HG02981 (cell line): Measurements from ENCODE around the gene DNM1.
"Not testable (repeated sequence)": the region's sequence is repeated elsewhere in the genome, so short reads cannot be mapped to it uniquely, and the experiment has no call there.

Source experiments
- ATAC-seq: cut with Tn5 transposase; IDR thresholded peaks from one replicate; pipeline ENCODE4 v1.9.1; 2021; ENCODE audit warnings: mild to moderate bottlenecking, moderate library complexity; ENCODE audit not compliant: unreplicated experiment

DNM1 gene

DNA sequence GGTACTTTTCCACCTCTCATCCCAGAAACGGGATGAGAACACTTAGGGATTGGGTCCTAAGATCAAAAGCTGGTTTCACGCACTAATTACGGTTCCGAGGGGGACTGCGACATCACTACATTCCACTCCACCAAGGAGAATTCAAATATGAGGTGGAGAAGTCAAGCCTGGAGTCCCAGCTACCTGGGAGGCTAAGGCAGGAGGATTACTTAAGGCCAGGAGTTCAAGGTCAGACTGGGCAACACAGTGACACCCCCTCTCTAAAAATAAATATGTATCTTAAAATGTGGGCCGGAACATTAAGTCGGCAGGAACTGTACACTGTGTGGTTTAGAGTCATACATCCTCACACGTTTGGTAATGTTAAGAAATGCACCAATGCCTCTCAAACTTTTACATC, 71.1 kb downstream of the DNM1 start:
- ATAC-seq: no peak

DNA sequence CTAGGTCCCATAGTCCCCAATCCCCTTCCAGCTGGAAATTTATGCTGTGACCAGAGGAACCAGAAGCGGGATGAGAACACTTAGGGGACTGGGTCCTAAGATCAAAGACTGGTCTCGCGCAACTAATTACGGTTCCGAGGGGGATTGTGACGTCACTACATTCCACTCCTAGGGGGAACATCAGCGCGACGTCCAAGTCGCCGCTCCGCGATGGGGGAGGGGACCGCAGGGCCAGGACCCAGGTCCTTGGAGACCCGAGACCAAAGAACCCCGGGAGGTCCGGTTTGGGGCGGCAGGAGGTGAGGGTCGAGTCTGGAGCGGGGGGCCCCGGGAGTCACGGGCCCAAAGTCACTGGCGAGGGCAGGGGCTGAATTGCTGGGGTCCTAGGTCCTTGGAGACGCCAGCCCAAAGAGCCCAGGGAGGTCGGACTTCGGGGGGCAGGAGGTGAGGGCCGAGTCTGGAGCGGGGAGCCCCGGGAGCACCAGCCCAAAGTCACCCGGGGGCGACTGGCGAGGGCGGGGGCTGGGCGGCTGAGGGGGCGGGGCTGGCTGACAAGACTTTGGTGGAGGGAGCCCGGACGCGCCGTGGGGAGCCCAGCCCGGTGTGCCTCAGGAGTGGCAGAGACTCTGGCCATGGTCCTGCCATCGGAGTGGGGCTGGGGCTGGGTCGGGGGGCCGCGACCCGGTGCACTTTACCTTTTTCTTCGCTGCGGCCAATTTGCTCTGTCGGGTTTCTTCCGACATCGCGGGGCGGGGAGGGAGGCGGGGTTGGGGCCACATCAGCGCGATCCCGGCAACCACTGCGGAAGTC, 72.2 kb downstream of the DNM1 start, which contains the start of gene GOLGA2:
GOLGA2 (minus strand) TSS at position 810 of the 810 bp plus-strand sequence; CDS start at position 779, 31 bp downstream.
- peak; percentile 44 for ATAC-seq

- ATAC-seq: peak; percentile 93
Measured at GRCh38 chr9:128276008-128276573, 72.9 kb downstream of the DNM1 start, which contains the start of gene SWI5. SWI5 (plus strand) TSS chr9:128276276.

DNA sequence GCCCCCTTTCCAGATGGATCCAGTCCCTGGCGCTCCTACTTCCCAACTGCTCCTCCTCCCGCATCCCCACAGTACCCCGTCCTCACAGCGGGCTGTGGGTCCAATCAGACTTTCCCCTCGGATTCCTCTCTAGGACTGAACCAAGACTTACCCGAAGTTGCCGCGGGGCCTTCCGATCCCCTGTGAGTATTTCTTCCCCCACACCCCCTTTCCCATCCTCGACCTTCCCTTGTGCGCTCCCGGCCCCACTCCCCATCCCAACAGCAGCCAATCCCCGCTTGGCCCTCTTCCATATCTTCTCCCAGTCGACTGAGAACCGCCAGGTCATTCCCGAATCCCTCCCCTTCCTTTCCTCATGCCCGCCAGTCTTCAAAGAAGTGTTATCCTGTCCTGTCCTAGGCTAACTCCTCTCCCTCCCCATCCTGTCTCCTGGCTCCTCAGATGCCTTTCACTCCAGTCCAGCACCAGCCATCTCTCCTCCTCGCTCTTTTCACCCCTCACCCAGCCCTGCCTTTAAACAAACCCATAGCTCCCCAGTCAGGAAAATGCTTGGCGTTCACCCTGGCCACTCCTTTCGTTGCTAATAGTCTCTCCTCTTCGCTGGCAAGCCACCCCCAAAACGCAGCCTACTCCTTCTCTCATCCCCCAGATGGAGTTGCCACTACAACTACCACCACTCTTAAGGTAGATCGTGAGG, 73.5 kb downstream of the DNM1 start:
- no peak for ATAC-seq

GRCh38 chr9:128279088-128280073, 76.2 kb downstream of the DNM1 start:
- not testable (repeated sequence) for ATAC-seq

GRCh38 chr9:128280084-128280622, 77.0 kb downstream of the DNM1 start:
- ATAC-seq: no peak

GRCh38 chr9:128282500-128282899, 79.3 kb downstream of the DNM1 start:
- no peak for ATAC-seq

- ATAC-seq: no peak
Measured at GRCh38 chr9:128285033-128285784, 82.0 kb downstream of the DNM1 start.

DNA sequence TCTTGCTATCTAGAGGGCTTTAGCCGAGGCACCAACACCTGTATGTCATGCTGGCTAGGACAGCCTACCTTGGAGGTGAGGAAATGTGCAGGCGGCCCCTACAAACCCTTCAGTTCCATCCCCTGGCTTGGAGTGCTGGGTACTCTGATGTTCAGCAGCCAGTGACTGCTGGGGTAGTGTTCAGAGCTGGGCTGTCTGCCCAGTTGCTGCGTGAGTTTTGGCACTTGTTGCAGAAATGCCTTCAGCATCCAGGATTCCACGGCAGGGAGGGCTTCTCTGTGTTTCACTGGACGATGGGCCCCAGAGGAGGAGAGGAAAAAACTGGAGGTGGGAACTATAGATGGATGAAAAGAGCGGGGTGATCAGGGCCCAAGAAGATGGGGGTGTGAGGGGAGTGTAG, 83.3 kb downstream of the DNM1 start:
- ATAC-seq: no peak

- no peak for ATAC-seq
Measured at GRCh38 chr9:128288273-128289004, 85.3 kb downstream of the DNM1 start.

DNA sequence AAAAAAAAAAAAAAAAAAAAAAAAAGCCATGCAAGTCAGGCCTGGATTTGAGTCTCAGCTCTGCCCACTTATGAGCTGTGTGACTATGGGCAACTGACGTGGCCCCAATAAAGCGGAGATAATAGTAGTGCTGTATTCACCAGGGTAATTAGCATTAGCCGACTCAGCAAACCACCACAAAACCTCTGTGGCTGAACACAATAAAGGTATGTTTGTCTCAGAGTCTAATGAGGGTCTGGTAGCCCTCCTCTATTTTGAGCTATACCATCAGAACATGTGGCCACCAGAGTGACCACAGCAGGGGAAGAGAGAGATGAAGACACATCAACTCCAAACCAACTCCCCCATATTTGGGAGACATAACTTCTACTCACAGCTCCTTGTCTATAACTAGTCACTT, 88.8 kb downstream of the DNM1 start:
- no peak for ATAC-seq

GRCh38 chr9:128293091-128293490, 89.9 kb downstream of the DNM1 start:
- no peak for ATAC-seq

DNA sequence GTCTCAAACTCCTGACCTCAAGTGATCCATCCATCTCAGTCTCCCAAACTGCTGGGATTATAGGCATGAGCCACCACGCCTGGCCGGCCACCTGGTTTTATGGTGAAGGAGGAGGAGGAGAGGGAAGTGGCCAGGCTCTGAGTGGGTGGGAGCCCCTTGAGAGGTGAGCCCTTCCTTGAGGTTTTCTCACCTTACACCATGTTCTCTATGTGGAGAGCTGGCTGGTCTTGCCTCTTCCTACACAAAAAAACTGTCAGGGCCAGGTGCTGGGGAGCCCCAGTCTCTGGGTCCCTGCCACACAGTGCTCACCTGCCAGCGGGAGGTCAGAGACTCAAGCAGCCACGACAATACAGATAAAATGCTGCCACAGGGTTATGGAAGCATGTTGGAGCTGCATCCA, 91.0 kb downstream of the DNM1 start:
- ATAC-seq: no peak

DNA sequence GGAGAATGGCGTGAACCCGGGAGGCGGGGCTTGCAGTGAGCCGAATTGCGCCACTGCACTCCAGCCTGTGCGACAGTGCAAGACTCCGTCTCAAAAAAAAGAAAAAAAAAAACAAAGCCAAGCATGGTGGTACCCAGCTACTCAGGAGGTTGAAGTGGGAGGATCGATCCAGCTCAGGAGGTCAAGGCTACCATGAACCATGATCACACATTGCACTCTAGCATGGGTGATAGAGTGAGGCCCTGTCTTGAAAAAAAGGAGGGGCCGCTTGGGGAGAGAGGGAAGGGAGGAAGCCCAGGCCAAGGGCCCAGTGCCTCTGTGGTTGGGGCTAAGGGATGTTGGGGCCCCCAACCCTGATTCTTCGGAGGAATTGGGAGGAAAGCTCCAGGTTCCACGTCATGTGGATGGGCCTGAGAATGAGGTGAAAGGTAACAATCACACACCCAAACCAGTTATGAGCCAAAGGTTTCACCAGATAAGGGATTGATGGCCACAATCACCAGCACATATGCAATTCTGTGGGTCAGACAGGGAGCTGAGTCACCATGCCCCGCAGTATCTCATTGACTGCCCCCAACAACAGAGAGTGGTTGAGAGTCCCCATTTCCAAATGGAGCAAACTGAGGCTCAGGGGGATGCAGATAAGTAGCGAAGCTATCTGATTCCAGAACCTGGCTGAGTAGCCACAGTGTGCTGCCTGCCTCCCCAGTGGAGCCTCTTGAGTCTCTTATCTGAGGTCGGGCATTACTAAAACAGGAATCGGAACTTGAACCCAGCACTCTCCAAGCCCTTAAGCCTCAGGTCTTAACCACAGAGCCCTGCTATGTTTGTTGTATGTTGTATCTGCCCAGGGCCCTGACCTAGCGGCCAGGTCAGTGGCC, 93.4 kb downstream of the DNM1 start:
- no peak for ATAC-seq

GRCh38 chr9:128297221-128297773, 94.1 kb downstream of the DNM1 start:
- ATAC-seq: no peak

DNA sequence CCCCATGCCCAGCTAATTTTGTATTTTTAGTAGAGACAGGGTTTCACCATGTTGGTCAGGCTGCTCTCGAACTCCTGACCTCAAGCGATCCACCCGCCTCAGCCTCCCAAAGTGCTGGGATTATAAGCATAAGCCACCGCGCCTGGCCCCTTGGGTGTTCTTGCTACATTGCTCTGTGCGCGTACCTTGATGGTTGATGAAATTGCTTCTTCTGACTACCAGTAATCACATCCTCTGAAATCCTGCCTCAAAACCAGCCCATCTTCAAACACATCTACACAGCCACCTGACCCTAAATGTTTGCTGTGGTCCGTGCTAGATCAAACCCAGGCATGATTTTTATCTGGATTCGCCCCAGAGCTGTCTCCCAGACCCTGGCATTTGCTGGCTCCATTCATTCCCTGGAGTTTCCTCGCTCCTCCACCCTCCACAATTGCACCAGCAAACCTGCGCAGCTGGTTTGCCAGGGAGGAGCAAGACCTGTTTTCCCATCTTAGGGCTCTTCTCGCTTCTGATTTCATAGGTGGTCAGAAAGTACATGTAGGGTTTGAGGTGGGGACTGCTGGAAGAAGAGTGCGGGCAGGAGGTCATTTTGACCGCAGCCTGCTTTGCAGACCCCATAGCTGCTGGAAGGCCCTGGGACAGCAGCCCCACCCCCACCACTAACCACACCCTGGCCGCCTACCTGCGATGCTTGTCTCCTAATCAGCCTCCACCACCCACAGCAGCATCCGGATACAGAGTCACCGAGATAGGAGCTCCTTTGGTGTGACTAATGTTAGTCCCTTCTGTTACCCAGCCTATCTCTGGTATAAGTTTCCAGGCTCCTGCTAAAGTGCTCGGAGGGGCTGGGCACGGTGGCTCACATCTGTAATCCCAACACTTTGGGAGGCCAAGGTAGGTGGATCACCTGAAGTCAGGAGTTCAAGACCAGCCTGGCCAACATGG, 95.6 kb downstream of the DNM1 start:
- no peak for ATAC-seq
